Measurements from ENCODE around the gene CLCN7. TPM values are rescaled to one million over a fixed set of nuclear protein-coding genes. Genes with fewer than 3 reads are reported as not detected.

CLCN7 gene
- total RNA-seq, 1 experiment from 2014 or later = 48.2 TPM

- no peak overlapping the region for H3K4me3 ChIP-seq (ENCODE audit: low read length)
- no peak for DNase-seq
- ChIA-PET CTCF (no interaction called here), POLR2A (ENCODE audit: unreplicated experiment) (no interaction called here)
- no peaks in the 10 kb centered on the region for H3K79me2 ChIP-seq (ENCODE audit: low read length)
- H3K9me2 ChIP-seq (replicated peaks; ENCODE audit: low read length) = no peaks in the 10 kb centered on the region
- no peak for ATAC-seq
- H3K27me3 ChIP-seq (ENCODE audit: low read length) = no peaks in the 10 kb centered on the region
- BruUV-seq (replicated peaks) = no TSS peak
- H3K36me3 ChIP-seq (ENCODE audit: low read depth, low read length) = no peaks in the 10 kb centered on the region
- no peak overlapping the region for H3K27ac ChIP-seq (ENCODE audit: low read length)
- no peaks in the 10 kb centered on the region for H3K4me1 ChIP-seq (ENCODE audit: insufficient read depth, low read length)
- H3K9me3 ChIP-seq (ENCODE audit: low read length) = no peaks in the 10 kb centered on the region
- no peaks in the 10 kb centered on the region for H3F3A ChIP-seq (ENCODE audit: low read length, unreplicated experiment)
- no peaks in the 10 kb centered on the region for H4K20me1 ChIP-seq (ENCODE audit: low read length)
- TF ChIP-seq, protein P1, sequence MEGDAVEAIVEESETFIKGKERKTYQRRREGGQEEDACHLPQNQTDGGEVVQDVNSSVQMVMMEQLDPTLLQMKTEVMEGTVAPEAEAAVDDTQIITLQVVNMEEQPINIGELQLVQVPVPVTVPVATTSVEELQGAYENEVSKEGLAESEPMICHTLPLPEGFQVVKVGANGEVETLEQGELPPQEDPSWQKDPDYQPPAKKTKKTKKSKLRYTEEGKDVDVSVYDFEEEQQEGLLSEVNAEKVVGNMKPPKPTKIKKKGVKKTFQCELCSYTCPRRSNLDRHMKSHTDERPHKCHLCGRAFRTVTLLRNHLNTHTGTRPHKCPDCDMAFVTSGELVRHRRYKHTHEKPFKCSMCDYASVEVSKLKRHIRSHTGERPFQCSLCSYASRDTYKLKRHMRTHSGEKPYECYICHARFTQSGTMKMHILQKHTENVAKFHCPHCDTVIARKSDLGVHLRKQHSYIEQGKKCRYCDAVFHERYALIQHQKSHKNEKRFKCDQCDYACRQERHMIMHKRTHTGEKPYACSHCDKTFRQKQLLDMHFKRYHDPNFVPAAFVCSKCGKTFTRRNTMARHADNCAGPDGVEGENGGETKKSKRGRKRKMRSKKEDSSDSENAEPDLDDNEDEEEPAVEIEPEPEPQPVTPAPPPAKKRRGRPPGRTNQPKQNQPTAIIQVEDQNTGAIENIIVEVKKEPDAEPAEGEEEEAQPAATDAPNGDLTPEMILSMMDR (conservative IDR thresholded peaks at IDR 0.05; ENCODE audit: low read depth, low read length) = no peak
- TF ChIP-seq EZH2phosphoT487 (IDR thresholded peaks at IDR 0.05; ENCODE audit: borderline replicate concordance, low read length) (no peak), EZH2 (IDR thresholded peaks at IDR 0.05; ENCODE audit: low read length, unreplicated experiment) (no peak)
- no peak overlapping the region for H3K9ac ChIP-seq (ENCODE audit: low read length)
- intact Hi-C loops (cut with micrococcal nuclease) = no loop called here
- H3K4me2 ChIP-seq (ENCODE audit: low read length) = peak overlapping the region; percentile 41; the same call in 1 of the 2 replicates
- H2AFZ ChIP-seq (ENCODE audit: low read length) = peak overlapping the region; percentile 59
Measured at GRCh38 chr16:1430214-1430758, 44.5 kb downstream of the CLCN7 start.

DNA sequence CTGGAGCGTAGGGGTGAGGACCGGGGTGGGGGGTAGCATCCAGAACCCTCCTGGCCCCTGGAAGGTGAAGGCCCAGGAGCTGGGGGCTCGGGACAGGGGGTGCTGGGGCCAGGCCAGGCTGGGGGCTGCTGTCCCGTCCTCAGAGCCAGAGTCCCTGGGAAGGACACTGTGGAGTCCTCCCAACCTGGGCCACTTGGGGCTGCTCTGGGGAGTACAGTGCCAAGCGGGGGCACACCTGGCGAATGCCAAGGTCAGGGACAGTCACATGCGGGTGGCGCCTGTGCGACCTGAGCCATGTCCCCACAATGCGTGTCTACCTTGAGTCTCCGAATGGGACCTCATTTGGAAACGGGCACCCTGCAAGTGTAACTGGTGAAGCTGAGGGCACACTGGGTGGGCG lies 45.2 kb downstream of the CLCN7 start:
- ATAC-seq (no peak), DNase-seq (no peak)
- Histone ChIP-seq H3K27ac (ENCODE audit: low read length) (no peak overlapping the region), H3K4me2 (ENCODE audit: low read length) (no peak overlapping the region), H3K4me3 (ENCODE audit: low read length) (no peak overlapping the region), H3K4me1 (ENCODE audit: insufficient read depth, low read length) (no peaks in the 10 kb centered on the region), H3K79me2 (ENCODE audit: low read length) (no peaks in the 10 kb centered on the region), H3K9ac (ENCODE audit: low read length) (no peak overlapping the region), H4K20me1 (ENCODE audit: low read length) (no peaks in the 10 kb centered on the region), H3K9me3 (ENCODE audit: low read length) (no peaks in the 10 kb centered on the region), H3F3A (ENCODE audit: low read length, unreplicated experiment) (no peaks in the 10 kb centered on the region), H3K9me2 (replicated peaks; ENCODE audit: low read length) (no peaks in the 10 kb centered on the region), H2AFZ (ENCODE audit: low read length) (no peak overlapping the region), H3K36me3 (ENCODE audit: low read depth, low read length) (no peaks in the 10 kb centered on the region), H3K27me3 (ENCODE audit: low read length) (no peaks in the 10 kb centered on the region)
- intact Hi-C loops (cut with micrococcal nuclease) = no loop called here
- BruUV-seq (replicated peaks) = no TSS peak
- TF ChIP-seq, protein P1 (conservative IDR thresholded peaks at IDR 0.05; ENCODE audit: low read depth, low read length) = no peak
- TF ChIP-seq EZH2 (IDR thresholded peaks at IDR 0.05; ENCODE audit: low read length, unreplicated experiment) = no peak
- no peak for TF ChIP-seq EZH2phosphoT487 (IDR thresholded peaks at IDR 0.05; ENCODE audit: borderline replicate concordance, low read length)
- ChIA-PET POLR2A (ENCODE audit: unreplicated experiment) (no interaction called here), CTCF (no interaction called here)

DNA sequence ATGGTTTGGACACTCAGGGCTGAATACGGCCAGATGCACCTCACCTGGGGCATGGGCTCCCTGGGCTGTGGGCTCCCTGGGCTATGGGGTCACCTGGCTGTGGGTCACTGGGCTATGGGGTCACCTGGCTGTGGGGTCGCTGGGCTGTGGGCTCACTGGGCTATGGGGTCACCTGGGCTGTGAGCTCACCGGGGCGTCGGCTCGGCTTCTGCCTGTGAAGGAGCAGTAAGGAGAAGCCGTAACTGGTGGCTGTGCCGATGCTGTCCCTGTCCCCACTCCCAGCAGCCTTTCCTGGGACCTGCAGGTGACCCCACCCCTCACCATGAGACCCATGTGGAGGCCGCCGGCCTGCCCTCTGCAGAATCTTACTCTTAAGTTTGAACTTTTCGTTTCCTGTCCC lies 45.8 kb downstream of the CLCN7 start:
- Histone ChIP-seq H3K4me2 (ENCODE audit: low read length) (no peak overlapping the region), H3K4me1 (ENCODE audit: insufficient read depth, low read length) (no peaks in the 10 kb centered on the region), H3K9me2 (replicated peaks; ENCODE audit: low read length) (no peaks in the 10 kb centered on the region), H3K4me3 (ENCODE audit: low read length) (no peak overlapping the region), H3F3A (ENCODE audit: low read length, unreplicated experiment) (no peaks in the 10 kb centered on the region), H2AFZ (ENCODE audit: low read length) (no peak overlapping the region), H3K27ac (ENCODE audit: low read length) (no peak overlapping the region), H3K9ac (ENCODE audit: low read length) (no peak overlapping the region), H3K9me3 (ENCODE audit: low read length) (no peaks in the 10 kb centered on the region), H3K27me3 (ENCODE audit: low read length) (no peaks in the 10 kb centered on the region), H4K20me1 (ENCODE audit: low read length) (no peaks in the 10 kb centered on the region), H3K79me2 (ENCODE audit: low read length) (no peaks in the 10 kb centered on the region), H3K36me3 (ENCODE audit: low read depth, low read length) (no peaks in the 10 kb centered on the region)
- POLR2A ChIA-PET (ENCODE audit: unreplicated experiment) = no interaction called here
- TF ChIP-seq EZH2phosphoT487 (IDR thresholded peaks at IDR 0.05; ENCODE audit: borderline replicate concordance, low read length) = no peak
- TF ChIP-seq EZH2 (IDR thresholded peaks at IDR 0.05; ENCODE audit: low read length, unreplicated experiment) = no peak
- TF ChIP-seq, protein P1 (conservative IDR thresholded peaks at IDR 0.05; ENCODE audit: low read depth, low read length) = no peak
- BruUV-seq (replicated peaks) = no TSS peak
- DNase-seq (no peak), ATAC-seq (no peak)
- CTCF ChIA-PET = no interaction called here
- intact Hi-C loops (cut with micrococcal nuclease) = no loop called here

Measured in PC-3 (cell line).